Activated CD4-positive, alpha-beta T cell treated with anti-CD3 and anti-CD28 coated beads, Interleukin-2, amount 10 ng/mL, durations not matched to agents 24 days and 14 days (primary cell): ENCODE data around the gene TPK1. TPM values are rescaled to one million over a fixed set of nuclear protein-coding genes. Genes with fewer than 3 reads are reported as not detected.

Experiments used
- DNase-seq: peaks from one replicate; pipeline ENCODE4 v3.0.0; 2022
- H3K27ac Mint-ChIP-seq: one replicate; pipeline ENCODE4 v1.8.0; 2022; ENCODE audit warnings: mild to moderate bottlenecking, mixed read lengths
- H3K27me3 Mint-ChIP-seq: one replicate; pipeline ENCODE4 v1.8.0; 2022; ENCODE audit warnings: mixed read lengths
- H3K36me3 Mint-ChIP-seq: one replicate; pipeline ENCODE4 v1.8.0; 2022; ENCODE audit warnings: low read depth, mild to moderate bottlenecking, mixed read lengths
- H3K4me1 Mint-ChIP-seq: one replicate; pipeline ENCODE4 v1.8.0; 2021; ENCODE audit warnings: mixed read lengths
- H3K4me3 Mint-ChIP-seq: one replicate; pipeline ENCODE4 v1.8.0; 2022; ENCODE audit warnings: mild to moderate bottlenecking, moderate library complexity, mixed read lengths
- H3K9me3 Mint-ChIP-seq: one replicate; pipeline ENCODE4 v1.8.0; 2021; ENCODE audit warnings: mixed read lengths
- intact Hi-C: fragments of 100-400 bp; cut with micrococcal nuclease; formaldehyde crosslinking; loops from one replicate; pipeline ENCODE4 v1.15.1; 2023
- total RNA-seq: library from RNA; stranded (reverse); gene quantifications from 2 replicates; pipeline ENCODE4 v1.2.3, GENCODE V29; 2022

TPK1 gene
- total RNA-seq, 1 donor from 2014 or later: 13.2 TPM

GRCh38 chr7:144528536-144529045 lies 307.3 kb downstream of the TPK1 start:
- Mint-ChIP-seq H3K27ac (no peak overlapping the region), H3K27me3 (no peaks in the 10 kb centered on the region), H3K4me3 (no peak overlapping the region), H3K36me3 (no peaks in the 10 kb centered on the region), H3K4me1 (peaks cover 5% of the 10 kb centered on the region), H3K9me3 (no peaks in the 10 kb centered on the region)
- DNase-seq: no peak
- intact Hi-C loops: no loop called here

- no peak for DNase-seq
- Mint-ChIP-seq H3K27ac (no peak overlapping the region), H3K4me1 (peaks cover 5% of the 10 kb centered on the region), H3K36me3 (no peaks in the 10 kb centered on the region), H3K27me3 (no peaks in the 10 kb centered on the region), H3K9me3 (no peaks in the 10 kb centered on the region), H3K4me3 (no peak overlapping the region)
- intact Hi-C loops: no loop called here
Observed at GRCh38 chr7:144527051-144527471, 308.8 kb downstream of the TPK1 start.

- peaks cover 5% of the 10 kb centered on the region for H3K4me1 Mint-ChIP-seq
- H3K27me3 Mint-ChIP-seq: no peaks in the 10 kb centered on the region
- no peak overlapping the region for H3K4me3 Mint-ChIP-seq
- no peak overlapping the region for H3K27ac Mint-ChIP-seq
- no peak for DNase-seq
- intact Hi-C loops: no loop called here
- no peaks in the 10 kb centered on the region for H3K9me3 Mint-ChIP-seq
- no peaks in the 10 kb centered on the region for H3K36me3 Mint-ChIP-seq
Observed at GRCh38 chr7:144525956-144526355, 309.9 kb downstream of the TPK1 start.

GRCh38 chr7:144524271-144524670 lies 311.6 kb downstream of the TPK1 start:
- Mint-ChIP-seq H3K27ac (no peak overlapping the region), H3K9me3 (no peaks in the 10 kb centered on the region), H3K36me3 (no peaks in the 10 kb centered on the region), H3K4me1 (peaks cover 4% of the 10 kb centered on the region), H3K4me3 (no peak overlapping the region), H3K27me3 (no peaks in the 10 kb centered on the region)
- intact Hi-C loops: no loop called here
- no peak for DNase-seq

- H3K4me1 Mint-ChIP-seq: no peaks in the 10 kb centered on the region
- no peak for DNase-seq
- no peaks in the 10 kb centered on the region for H3K27me3 Mint-ChIP-seq
- H3K36me3 Mint-ChIP-seq: no peaks in the 10 kb centered on the region
- H3K27ac Mint-ChIP-seq: no peak overlapping the region
- no peaks in the 10 kb centered on the region for H3K9me3 Mint-ChIP-seq
- H3K4me3 Mint-ChIP-seq: no peak overlapping the region
- intact Hi-C loops: no loop called here
Observed at GRCh38 chr7:144523621-144524020, 312.2 kb downstream of the TPK1 start.

- H3K9me3 Mint-ChIP-seq: no peaks in the 10 kb centered on the region
- no peak overlapping the region for H3K27ac Mint-ChIP-seq
- DNase-seq: no peak
- no peaks in the 10 kb centered on the region for H3K4me1 Mint-ChIP-seq
- no peak overlapping the region for H3K4me3 Mint-ChIP-seq
- intact Hi-C loops: no loop called here
- H3K36me3 Mint-ChIP-seq: no peaks in the 10 kb centered on the region
- H3K27me3 Mint-ChIP-seq: no peaks in the 10 kb centered on the region
Observed at GRCh38 chr7:144519925-144520324, 315.9 kb downstream of the TPK1 start.

GRCh38 chr7:144518360-144518759 lies 317.5 kb downstream of the TPK1 start:
- DNase-seq: no peak
- Mint-ChIP-seq H3K4me1 (no peaks in the 10 kb centered on the region), H3K27ac (no peak overlapping the region), H3K9me3 (no peaks in the 10 kb centered on the region), H3K4me3 (no peak overlapping the region), H3K27me3 (no peaks in the 10 kb centered on the region), H3K36me3 (no peaks in the 10 kb centered on the region)
- intact Hi-C loops: no loop called here

- no peak overlapping the region for H3K4me3 Mint-ChIP-seq
- intact Hi-C loops: no loop called here
Observed at GRCh38 chr7:144517749-144518148, 318.1 kb downstream of the TPK1 start.

GRCh38 chr7:144516729-144517525 lies 318.9 kb downstream of the TPK1 start:
- Mint-ChIP-seq H3K27me3 (no peaks in the 10 kb centered on the region), H3K4me1 (no peaks in the 10 kb centered on the region), H3K9me3 (no peaks in the 10 kb centered on the region), H3K36me3 (no peaks in the 10 kb centered on the region), H3K4me3 (no peak overlapping the region), H3K27ac (no peak overlapping the region)
- intact Hi-C loops: no loop called here
- DNase-seq: no peak

More at GRCh38 chr7:144517749-144518148, 318.1 kb downstream of the TPK1 start:
- no peaks in the 10 kb centered on the region for H3K4me1 Mint-ChIP-seq
- H3K27ac Mint-ChIP-seq: no peak overlapping the region
- no peaks in the 10 kb centered on the region for H3K9me3 Mint-ChIP-seq
- H3K36me3 Mint-ChIP-seq: no peaks in the 10 kb centered on the region
- DNase-seq: no peak
- H3K27me3 Mint-ChIP-seq: no peaks in the 10 kb centered on the region

- Mint-ChIP-seq H3K4me1 (no peaks in the 10 kb centered on the region), H3K4me3 (no peak overlapping the region), H3K9me3 (no peaks in the 10 kb centered on the region), H3K36me3 (no peaks in the 10 kb centered on the region), H3K27ac (no peak overlapping the region), H3K27me3 (no peaks in the 10 kb centered on the region)
- intact Hi-C loops: no loop called here
- DNase-seq: no peak
Observed at GRCh38 chr7:144513334-144513733, 322.5 kb downstream of the TPK1 start.

GRCh38 chr7:144510621-144511020 lies 325.2 kb downstream of the TPK1 start:
- Mint-ChIP-seq H3K36me3 (no peaks in the 10 kb centered on the region), H3K9me3 (no peaks in the 10 kb centered on the region), H3K4me3 (no peak overlapping the region), H3K27me3 (no peaks in the 10 kb centered on the region), H3K27ac (no peak overlapping the region), H3K4me1 (no peaks in the 10 kb centered on the region)
- intact Hi-C loops: no loop called here
- DNase-seq: no peak

GRCh38 chr7:144508702-144509101 lies 327.2 kb downstream of the TPK1 start:
- Mint-ChIP-seq H3K36me3 (no peaks in the 10 kb centered on the region), H3K9me3 (no peaks in the 10 kb centered on the region), H3K4me3 (no peak overlapping the region), H3K27ac (no peak overlapping the region), H3K4me1 (no peaks in the 10 kb centered on the region), H3K27me3 (no peaks in the 10 kb centered on the region)
- intact Hi-C loops: no loop called here
- no peak for DNase-seq

GRCh38 chr7:144503215-144503614 lies 332.6 kb downstream of the TPK1 start:
- no peak overlapping the region for H3K4me3 Mint-ChIP-seq
- no peaks in the 10 kb centered on the region for H3K36me3 Mint-ChIP-seq
- H3K4me1 Mint-ChIP-seq: no peaks in the 10 kb centered on the region
- no peak overlapping the region for H3K27ac Mint-ChIP-seq
- no peaks in the 10 kb centered on the region for H3K27me3 Mint-ChIP-seq
- no peak for DNase-seq
- H3K9me3 Mint-ChIP-seq: no peaks in the 10 kb centered on the region
- intact Hi-C loops: no loop called here

- Mint-ChIP-seq H3K4me1 (no peaks in the 10 kb centered on the region), H3K27me3 (no peaks in the 10 kb centered on the region), H3K9me3 (no peaks in the 10 kb centered on the region), H3K27ac (no peak overlapping the region), H3K36me3 (no peaks in the 10 kb centered on the region), H3K4me3 (no peak overlapping the region)
- intact Hi-C loops: no loop called here
- DNase-seq: no peak
Observed at GRCh38 chr7:144500225-144500624, 335.6 kb downstream of the TPK1 start.

GRCh38 chr7:144497282-144497681 lies 338.6 kb downstream of the TPK1 start:
- Mint-ChIP-seq H3K36me3 (no peaks in the 10 kb centered on the region), H3K4me1 (no peaks in the 10 kb centered on the region), H3K4me3 (no peak overlapping the region), H3K27ac (no peak overlapping the region), H3K9me3 (no peaks in the 10 kb centered on the region), H3K27me3 (peaks cover 2% of the 10 kb centered on the region)
- intact Hi-C loops: no loop called here
- no peak for DNase-seq
